HG03039 (cell line): ENCODE data around the gene UTP14A.
A peak's percentile ranks its signal among the peaks of the same experiment; 100 is the strongest.

Experiments
- ATAC-seq: cut with Tn5 transposase; IDR thresholded peaks from one replicate; pipeline ENCODE4 v1.9.1; 2021; ENCODE audit warnings: mild to moderate bottlenecking, moderate library complexity; ENCODE audit not compliant: unreplicated experiment

The UTP14A gene

GRCh38 chrX:129945131-129945530 lies 39.2 kb downstream of the UTP14A start:
- no peak for ATAC-seq

GRCh38 chrX:129953334-129953648 lies 47.3 kb downstream of the UTP14A start:
- no peak for ATAC-seq

- no peak for ATAC-seq
Measured at GRCh38 chrX:129953881-129954280, 47.9 kb downstream of the UTP14A start.

GRCh38 chrX:129954804-129955203 lies 48.8 kb downstream of the UTP14A start:
- no peak for ATAC-seq

GRCh38 chrX:129955682-129956081 lies 49.7 kb downstream of the UTP14A start:
- no peak for ATAC-seq

- no peak for ATAC-seq
Measured at GRCh38 chrX:129956145-129956544, 50.2 kb downstream of the UTP14A start.

GRCh38 chrX:129956765-129957164 lies 50.8 kb downstream of the UTP14A start:
- no peak for ATAC-seq

GRCh38 chrX:129957241-129958082 lies 51.5 kb downstream of the UTP14A start:
- ATAC-seq = peak; percentile 64

- ATAC-seq = no peak
Measured at GRCh38 chrX:129958083-129958465, 52.1 kb downstream of the UTP14A start.

- no peak for ATAC-seq
Measured at GRCh38 chrX:129958814-129959492, 53.0 kb downstream of the UTP14A start.

GRCh38 chrX:129959493-129959832 lies 53.5 kb downstream of the UTP14A start:
- ATAC-seq = no peak

- ATAC-seq = peak; percentile 93
Measured at GRCh38 chrX:129961180-129962083, 55.5 kb downstream of the UTP14A start.

- no peak for ATAC-seq
Measured at GRCh38 chrX:129963729-129964128, 57.8 kb downstream of the UTP14A start.

- no peak for ATAC-seq
Measured at GRCh38 chrX:129965166-129965565, 59.2 kb downstream of the UTP14A start.

- ATAC-seq = no peak
Measured at GRCh38 chrX:129968968-129969367, 63.0 kb downstream of the UTP14A start.

GRCh38 chrX:129976441-129976840 lies 70.5 kb downstream of the UTP14A start:
- ATAC-seq = no peak
